SU-DHL-6 (cell line): ENCODE results near the gene SUGCT.

Source experiments
- CTCF ChIP-seq: fragments of 200-600 bp; sonication (generic); IDR thresholded peaks from one replicate; pipeline ENCODE4 v1.5.1; 2017; ENCODE audit warnings: antibody characterized with exemption, mild to moderate bottlenecking, low read length, moderate library complexity; ENCODE audit not compliant: insufficient read depth, poor library complexity, severe bottlenecking
- EZH2phosphoT487 ChIP-seq: fragments of 200-600 bp; sonication (generic), shearing (Covaris generic); conservative IDR thresholded peaks from 2 replicates; pipeline ENCODE4 v1.6.1; 2018; ENCODE audit warnings: mild to moderate bottlenecking, antibody characterized with exemption, low read length, moderate library complexity, mixed read lengths

GRCh38 chr7:40597517-40597916 lies 462.7 kb downstream of the SUGCT start:
- no peak for TF ChIP-seq CTCF
- TF ChIP-seq EZH2phosphoT487, result no peak
